GM12878 (cell line): ENCODE results near the gene ENPP6. TPM values are rescaled to one million over a fixed set of nuclear protein-coding genes. Genes with fewer than 3 reads are reported as not detected.

ENCODE experiments used
- ATAC-seq: fragments of 200-7000 bp; cut with Tn5 transposase; 3 replicates; pipeline ENCODE4 v1.9.1; 2020; ENCODE audit warnings: mild to moderate bottlenecking, moderate library complexity
- BruUV-seq: library from RNA; stranded (reverse); fragments of 400-500 nt; replicated peaks from 2 replicates; lab custom pipeline; 2021; lab: Mats Ljungman, UMichigan
- CTCF ChIA-PET: fragments of 300-600 bp; sonication (Branson Sonifier 250); formaldehyde crosslinking; extraction: SDS; loops from one replicate; lab custom pipeline; 2021; ENCODE audit warnings: inconsistent platforms; lab: Yijun Ruan, JAX
- POLR2A ChIA-PET: fragments of 350-600 bp; formaldehyde crosslinking; extraction: SDS; loops from one replicate; lab custom pipeline; 2021; ENCODE audit warnings: inconsistent platforms; lab: Charles Lee
- RAD21 ChIA-PET: fragments of 300-600 bp; sonication (Branson Sonifier 250); formaldehyde crosslinking; loops from one replicate; lab custom pipeline; 2023; ENCODE audit warnings: antibody characterized with exemption; ENCODE audit not compliant: unreplicated experiment; lab: Charles Lee
- SMC1A ChIA-PET: fragments of 300-600 bp; sonication (Branson Sonifier 250); formaldehyde crosslinking; loops from one replicate; lab custom pipeline; 2023; ENCODE audit not compliant: unreplicated experiment, uncharacterized antibody; lab: Charles Lee
- DNase-seq: peaks from one replicate; pipeline ENCODE4 v3.0.0-alpha.2; 2011; ENCODE audit warnings: low read depth, low spot score
- FAIRE-seq: peaks from 3 replicates; lab custom pipeline; 2011; peaks lifted over from hg19 to GRCh38; lab: Jason Lieb, UNC
- H2AFZ ChIP-seq: 2 replicates; pipeline ENCODE4 v1.6.0; 2011; ENCODE audit warnings: low read depth, low read length, control low read depth; ENCODE audit not compliant: control insufficient read depth
- H3K27ac ChIP-seq: 2 replicates; pipeline ENCODE4 v1.5.1; 2011; ENCODE audit warnings: control low read depth; ENCODE audit not compliant: control insufficient read depth, insufficient read depth
- H3K27me3 ChIP-seq, 2 experiments: replicated peaks in 1 of 2; 2 replicates each; pipeline versions ENCODE4 v1.6.0 to v1.6.1; 2011; ENCODE audit warnings: low read length in 1 of 2; ENCODE audit not compliant: control insufficient read depth in 2 of 2, insufficient read depth in 2 of 2
- H3K36me3 ChIP-seq, 2 experiments: 2 replicates each; pipeline ENCODE4 v1.5.1; 2011; ENCODE audit warnings: low read length in 1 of 2; ENCODE audit not compliant: control insufficient read depth in 2 of 2, insufficient read depth in 2 of 2
- H3K4me1 ChIP-seq: 2 replicates; pipeline ENCODE4 v1.6.1; 2011; ENCODE audit warnings: mild to moderate bottlenecking, low read length, moderate library complexity, mixed read lengths; ENCODE audit not compliant: control insufficient read depth, insufficient read depth
- H3K4me2 ChIP-seq: 2 replicates; pipeline ENCODE4 v1.6.0; 2011; ENCODE audit warnings: control low read depth; ENCODE audit not compliant: control insufficient read depth, insufficient read depth
- H3K4me3 ChIP-seq: fragments of 200-600 bp; sonication (generic); 2 replicates; pipeline ENCODE4 v1.5.1; 2016
- H3K79me2 ChIP-seq: 2 replicates; pipeline ENCODE4 v1.6.0; 2011; ENCODE audit warnings: low read length; ENCODE audit not compliant: control insufficient read depth, insufficient read depth
- H3K9ac ChIP-seq: 2 replicates; pipeline ENCODE4 v1.8.0; 2011; ENCODE audit warnings: low read length, control low read depth, mixed read lengths; ENCODE audit not compliant: control insufficient read depth, insufficient read depth
- H3K9me3 ChIP-seq: replicated peaks from 3 replicates; pipeline ENCODE4 v1.5.1; 2011; ENCODE audit warnings: mild to moderate bottlenecking, low read length; ENCODE audit not compliant: control insufficient read depth, insufficient read depth
- H4K20me1 ChIP-seq: 2 replicates; pipeline ENCODE4 v1.6.0; 2011; ENCODE audit not compliant: control insufficient read depth, insufficient read depth
- BACH1 ChIP-seq: fragments of 450-650 bp; IDR thresholded peaks from 2 replicates; pipeline ENCODE4 v1.6.1; 2017; ENCODE audit warnings: mild to moderate bottlenecking, borderline replicate concordance
- BHLHE40 ChIP-seq, 2 experiments: fragments of 450-650 bp in 1 of 2; IDR thresholded peaks; 2 replicates each; pipeline ENCODE4 v1.6.1; 2011 to 2017; ENCODE audit warnings: low read depth in 2 of 2, borderline replicate concordance in 1 of 2, improper control_type of control experiment in 1 of 2, low read length in 1 of 2, mild to moderate bottlenecking in 1 of 2
- CBFB ChIP-seq: IDR thresholded peaks from 2 replicates; pipeline ENCODE4 v1.6.1; 2016; ENCODE audit warnings: antibody characterized with exemption, low read depth
- E2F4 ChIP-seq: IDR thresholded peaks from 2 replicates; pipeline ENCODE4 v1.6.1; 2012; ENCODE audit warnings: low read depth, low read length, improper control_type of control experiment
- ETV6 ChIP-seq, 2 experiments: fragments of 450-650 bp in 1 of 2; IDR thresholded peaks in 1 of 2; conservative IDR thresholded peaks in 1 of 2; 2 replicates each; pipeline ENCODE4 v1.6.1; 2014; ENCODE audit warnings: antibody characterized with exemption in 1 of 2, borderline replicate concordance in 1 of 2, low read depth in 1 of 2, mild to moderate bottlenecking in 1 of 2, moderate library complexity in 1 of 2
- GABPA ChIP-seq: IDR thresholded peaks from 2 replicates; pipeline ENCODE4 v1.6.1; 2014; ENCODE audit warnings: antibody characterized with exemption, low read depth, mild to moderate bottlenecking, inconsistent platforms
- KDM1A ChIP-seq: fragments of 200-600 bp; sonication (generic); IDR thresholded peaks from 2 replicates; pipeline ENCODE4 v1.6.1; 2016; ENCODE audit warnings: borderline replicate concordance
- MEF2B ChIP-seq: fragments of 450-650 bp; IDR thresholded peaks from 2 replicates; pipeline ENCODE4 v1.6.1; 2018; ENCODE audit warnings: mild to moderate bottlenecking, moderate library complexity; ENCODE audit not compliant: partially characterized antibody, poor library complexity, severe bottlenecking
- NFYA ChIP-seq: IDR thresholded peaks from 2 replicates; pipeline ENCODE4 v1.6.1; 2011; ENCODE audit warnings: low read depth, mild to moderate bottlenecking, low read length, improper control_type of control experiment, borderline replicate concordance
- NR2F1 ChIP-seq: fragments of 450-650 bp; conservative IDR thresholded peaks from 2 replicates; pipeline ENCODE4 v1.6.1; 2017; ENCODE audit warnings: mild to moderate bottlenecking
- PML ChIP-seq: IDR thresholded peaks from 2 replicates; pipeline ENCODE4 v1.6.1; 2012; ENCODE audit warnings: low read length, inconsistent platforms
- RBBP5 ChIP-seq: fragments of 200-600 bp; sonication (generic); conservative IDR thresholded peaks from 2 replicates; pipeline ENCODE4 v1.6.1; 2016
- SUZ12 ChIP-seq: fragments of 200-600 bp; sonication (generic); IDR thresholded peaks from one replicate; pipeline ENCODE4 v1.6.1; 2018; ENCODE audit warnings: antibody characterized with exemption, mild to moderate bottlenecking; ENCODE audit not compliant: unreplicated experiment
- TAF1 ChIP-seq: IDR thresholded peaks from 2 replicates; pipeline ENCODE4 v1.6.1; 2011; ENCODE audit warnings: mild to moderate bottlenecking, low read depth, low read length, borderline replicate concordance
- WRNIP1 ChIP-seq: IDR thresholded peaks from 2 replicates; pipeline ENCODE4 v1.6.1; 2011; ENCODE audit warnings: low read depth, low read length, improper control_type of control experiment, borderline replicate concordance
- WGBS: methylation state at CpG from one replicate; pipeline ENCODE4 v1.1.6; 2016; ENCODE audit warnings: low lambda C conversion rate; ENCODE audit not compliant: insufficient replicate concordance, insufficient coverage; ENCODE audit errors: missing lambda C conversion rate; 5-methylcytosine and 5-hydroxymethylcytosine counted together
- in situ Hi-C: fragments of 300-500 bp; cut with MboI; formaldehyde crosslinking; loops from 9 replicates; pipeline ENCODE4 v1.14.3; 2018; ENCODE audit warnings: mixed read lengths
- intact Hi-C: fragments of 100-400 bp; cut with micrococcal nuclease; formaldehyde crosslinking; loops from one replicate; pipeline ENCODE4 v1.14.2; 2022; ENCODE audit not compliant: unreplicated experiment
- polyA plus RNA-seq, 11 experiments: library from polyadenylated mRNA; depleted of rRNA in 4 of 11; unstranded in 6 of 11; stranded (reverse) in 5 of 11; fragments of >200 nt; fragmentation: Nextera tagmentation in 4 of 11; fragmentation: Illumina TruSeq in 1 of 11; extraction: Ambion mirVana in 4 of 11; extraction: Trizol in 1 of 11; gene quantifications; 1 replicate in 1 of 11; 2 replicates in 10 of 11; pipeline versions ENCODE4 v1.2.1 to v1.2.3, GENCODE V29; 2011 to 2016; ENCODE audit warnings: inconsistent platforms in 2 of 11, missing spikeins in 2 of 11, low read depth in 1 of 11
- total RNA-seq, 4 experiments: library from RNA; depleted of rRNA in 3 of 4; stranded (reverse); fragments of >200 nt in 3 of 4; fragmentation: Illumina TruSeq in 1 of 4; extraction: Trizol in 1 of 4; gene quantifications; 2 replicates each; pipeline versions ENCODE4 v1.2.1 to v1.2.3, GENCODE V29; 2013 to 2021
- TF ChIP-seq, protein P1 (sequence below): IDR thresholded peaks from 2 replicates; pipeline ENCODE4 v1.6.1; 2011; ENCODE audit warnings: low read depth, mild to moderate bottlenecking, low read length, moderate library complexity, borderline replicate concordance; ENCODE audit errors: extremely low read depth

Gene ENPP6
- total and polyA plus RNA-seq, 10 of the 15 experiments (the other 5 are each of a cell fraction or from before 2014, with no cell fraction given), result 0.04 to 1.0 (median 0.44) TPM; not detected in 1

- in situ Hi-C loops, result no loop called here
- ChIA-PET RAD21 (no interaction called here), CTCF (no interaction called here), POLR2A (no interaction called here)
- Histone ChIP-seq H3K27me3 (no peaks in the 10 kb centered on the region; a peak in 1 of 4 replicates), H3K36me3 (no peaks in the 10 kb centered on the region), H3K9ac (no peak overlapping the region), H3K79me2 (no peaks in the 10 kb centered on the region), H3K9me3 (no peaks in the 10 kb centered on the region), H2AFZ (no peak overlapping the region), H3K27ac (no peak overlapping the region), H3K4me3 (no peak overlapping the region), H3K4me2 (no peak overlapping the region), H4K20me1 (no peaks in the 10 kb centered on the region), H3K4me1 (no peaks in the 10 kb centered on the region)
- no peak for FAIRE-seq
- WGBS, result 0% methylated on average over 1 of the region's 1 CpG
- ATAC-seq, result no peak
- no TSS peak for BruUV-seq
- TF ChIP-seq NFYA, result no peak
- TF ChIP-seq KDM1A, result no peak
- no peak for TF ChIP-seq E2F4
- TF ChIP-seq NR2F1, result no peak
- no peak for TF ChIP-seq SUZ12
- TF ChIP-seq, protein P1, sequence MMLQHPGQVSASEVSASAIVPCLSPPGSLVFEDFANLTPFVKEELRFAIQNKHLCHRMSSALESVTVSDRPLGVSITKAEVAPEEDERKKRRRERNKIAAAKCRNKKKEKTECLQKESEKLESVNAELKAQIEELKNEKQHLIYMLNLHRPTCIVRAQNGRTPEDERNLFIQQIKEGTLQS, result no peak
- TF ChIP-seq BHLHE40 (IDR thresholded peaks at IDR 0.05; ENCODE audit: borderline replicate concordance in 1 of 2, low read depth in 2 of 2, low read length in 1 of 2), result no peak
- no peak for TF ChIP-seq RBBP5
- no peak for TF ChIP-seq GABPA
- TF ChIP-seq ETV6 (conservative IDR thresholded peaks at IDR 0.05 in 1 of 2, IDR thresholded peaks at IDR 0.05 in 1 of 2; ENCODE audit: borderline replicate concordance in 1 of 2, low read depth in 1 of 2), result no peak
- no peak for TF ChIP-seq PML
- no peak for TF ChIP-seq WRNIP1
- TF ChIP-seq CBFB, result no peak
- no peak for TF ChIP-seq BACH1
- TF ChIP-seq TAF1, result no peak
- no peak for TF ChIP-seq MEF2B
- TF ChIP-seq, all 136 proteins: peak for 0
- no peak for DNase-seq
- SMC1A ChIA-PET, result no interaction called here
- intact Hi-C loops, result no loop called here
Measured at GRCh38 chr4:184046148-184046547, 171.5 kb downstream of the ENPP6 start.
